WTC11 (cell line): ENCODE data around the gene CABLES1.

ENCODE experiments used
- TF ChIP-seq, protein P1 (sequence below): fragments of 200-600 bp; IDR thresholded peaks from 2 replicates; pipeline ENCODE4 v1.8.0; 2022; ENCODE audit warnings: antibody characterized with exemption
- TF ChIP-seq, protein P2 (sequence below): sonication (generic); formaldehyde crosslinking; IDR thresholded peaks from 2 replicates; pipeline ENCODE4 v1.8.0; 2022; ENCODE audit warnings: mild to moderate bottlenecking, missing genetic modification reagents

GRCh38 chr18:23144640-23145039 is 9.4 kb downstream of the CABLES1 start:
- TF ChIP-seq, protein P1, sequence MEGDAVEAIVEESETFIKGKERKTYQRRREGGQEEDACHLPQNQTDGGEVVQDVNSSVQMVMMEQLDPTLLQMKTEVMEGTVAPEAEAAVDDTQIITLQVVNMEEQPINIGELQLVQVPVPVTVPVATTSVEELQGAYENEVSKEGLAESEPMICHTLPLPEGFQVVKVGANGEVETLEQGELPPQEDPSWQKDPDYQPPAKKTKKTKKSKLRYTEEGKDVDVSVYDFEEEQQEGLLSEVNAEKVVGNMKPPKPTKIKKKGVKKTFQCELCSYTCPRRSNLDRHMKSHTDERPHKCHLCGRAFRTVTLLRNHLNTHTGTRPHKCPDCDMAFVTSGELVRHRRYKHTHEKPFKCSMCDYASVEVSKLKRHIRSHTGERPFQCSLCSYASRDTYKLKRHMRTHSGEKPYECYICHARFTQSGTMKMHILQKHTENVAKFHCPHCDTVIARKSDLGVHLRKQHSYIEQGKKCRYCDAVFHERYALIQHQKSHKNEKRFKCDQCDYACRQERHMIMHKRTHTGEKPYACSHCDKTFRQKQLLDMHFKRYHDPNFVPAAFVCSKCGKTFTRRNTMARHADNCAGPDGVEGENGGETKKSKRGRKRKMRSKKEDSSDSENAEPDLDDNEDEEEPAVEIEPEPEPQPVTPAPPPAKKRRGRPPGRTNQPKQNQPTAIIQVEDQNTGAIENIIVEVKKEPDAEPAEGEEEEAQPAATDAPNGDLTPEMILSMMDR = no peak
- TF ChIP-seq, protein P2, sequence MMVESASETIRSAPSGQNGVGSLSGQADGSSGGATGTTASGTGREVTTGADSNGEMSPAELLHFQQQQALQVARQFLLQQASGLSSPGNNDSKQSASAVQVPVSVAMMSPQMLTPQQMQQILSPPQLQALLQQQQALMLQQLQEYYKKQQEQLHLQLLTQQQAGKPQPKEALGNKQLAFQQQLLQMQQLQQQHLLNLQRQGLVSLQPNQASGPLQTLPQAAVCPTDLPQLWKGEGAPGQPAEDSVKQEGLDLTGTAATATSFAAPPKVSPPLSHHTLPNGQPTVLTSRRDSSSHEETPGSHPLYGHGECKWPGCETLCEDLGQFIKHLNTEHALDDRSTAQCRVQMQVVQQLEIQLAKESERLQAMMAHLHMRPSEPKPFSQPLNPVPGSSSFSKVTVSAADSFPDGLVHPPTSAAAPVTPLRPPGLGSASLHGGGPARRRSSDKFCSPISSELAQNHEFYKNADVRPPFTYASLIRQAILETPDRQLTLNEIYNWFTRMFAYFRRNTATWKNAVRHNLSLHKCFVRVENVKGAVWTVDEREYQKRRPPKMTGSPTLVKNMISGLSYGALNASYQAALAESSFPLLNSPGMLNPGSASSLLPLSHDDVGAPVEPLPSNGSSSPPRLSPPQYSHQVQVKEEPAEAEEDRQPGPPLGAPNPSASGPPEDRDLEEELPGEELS = no peak
